Activated CD4-positive, alpha-beta T cell treated with anti-CD3 and anti-CD28 coated beads, Interleukin-2, amount 50 U/mL, for 4 hours (primary cell): ENCODE measurements around the gene ZNF83.
A peak's percentile ranks its signal among the peaks of the same experiment; 100 is the strongest.
"Not testable (repeated sequence)": the region's sequence is repeated elsewhere in the genome, so short reads cannot be mapped to it uniquely, and the experiment has no call there.

Experiments used
- DNase-seq, 2 experiments: peaks; one replicate each; pipeline ENCODE4 v3.0.0-alpha.2; 2020

Gene ZNF83

GRCh38 chr19:52638601-52639000 is 446 bp upstream of the ZNF83 start:
- DNase-seq = no peak

- DNase-seq = no peak
Measured at GRCh38 chr19:52635786-52636570, 2.2 kb downstream of the ZNF83 start.

- DNase-seq = not testable (repeated sequence)
Measured at GRCh38 chr19:52627441-52627840, 10.7 kb downstream of the ZNF83 start.

GRCh38 chr19:52626915-52627314 is 11.2 kb downstream of the ZNF83 start:
- no peak for DNase-seq

- DNase-seq = no peak
Measured at GRCh38 chr19:52622261-52622660, 15.9 kb downstream of the ZNF83 start.

- DNase-seq = no peak
Measured at GRCh38 chr19:52621376-52621775, 16.8 kb downstream of the ZNF83 start.

- DNase-seq = no peak
Measured at GRCh38 chr19:52613299-52613906, 24.8 kb downstream of the ZNF83 start.

GRCh38 chr19:52603558-52604207 is 34.5 kb downstream of the ZNF83 start:
- DNase-seq = no peak

- no peak for DNase-seq
Measured at GRCh38 chr19:52602941-52603340, 35.2 kb downstream of the ZNF83 start.

- not testable (repeated sequence) for DNase-seq
Measured at GRCh38 chr19:52601974-52602366, 36.2 kb downstream of the ZNF83 start.

GRCh38 chr19:52601025-52601973 is 36.9 kb downstream of the ZNF83 start:
- peak; percentile 92 to 93 for DNase-seq

GRCh38 chr19:52600639-52601024 is 37.5 kb downstream of the ZNF83 start:
- peak; percentile 1 to 2 for DNase-seq

GRCh38 chr19:52599241-52599640 is 38.9 kb downstream of the ZNF83 start:
- DNase-seq = no peak

GRCh38 chr19:52593441-52593840 is 44.7 kb downstream of the ZNF83 start:
- not testable (repeated sequence) for DNase-seq

- no peak for DNase-seq
Measured at GRCh38 chr19:52592301-52592700, 45.9 kb downstream of the ZNF83 start.

GRCh38 chr19:52590728-52591127 is 47.4 kb downstream of the ZNF83 start:
- no peak for DNase-seq

GRCh38 chr19:52585604-52586003 is 52.6 kb downstream of the ZNF83 start:
- DNase-seq = no peak

- DNase-seq = no peak
Measured at GRCh38 chr19:52584736-52585440, 53.3 kb downstream of the ZNF83 start.

- DNase-seq = peak; percentile 94 to 95
Measured at GRCh38 chr19:52570000-52570861, 67.9 kb downstream of the ZNF83 start, which contains the start of gene ZNF701. ZNF701 (plus strand) TSS chr19:52570287; CDS start chr19:52574148, 3,861 bp downstream.

- DNase-seq = not testable (repeated sequence)
Measured at GRCh38 chr19:52569638-52569999, 68.5 kb downstream of the ZNF83 start.

- DNase-seq = no peak
Measured at GRCh38 chr19:52567921-52568320, 70.2 kb downstream of the ZNF83 start.
